ENCODE results near the gene HFM1. TPM values are rescaled to one million over a fixed set of nuclear protein-coding genes. Genes with fewer than 3 reads are reported as not detected.

HFM1 gene
- total RNA-seq, 1 donor from 2014 or later: 2.5 TPM

DNA sequence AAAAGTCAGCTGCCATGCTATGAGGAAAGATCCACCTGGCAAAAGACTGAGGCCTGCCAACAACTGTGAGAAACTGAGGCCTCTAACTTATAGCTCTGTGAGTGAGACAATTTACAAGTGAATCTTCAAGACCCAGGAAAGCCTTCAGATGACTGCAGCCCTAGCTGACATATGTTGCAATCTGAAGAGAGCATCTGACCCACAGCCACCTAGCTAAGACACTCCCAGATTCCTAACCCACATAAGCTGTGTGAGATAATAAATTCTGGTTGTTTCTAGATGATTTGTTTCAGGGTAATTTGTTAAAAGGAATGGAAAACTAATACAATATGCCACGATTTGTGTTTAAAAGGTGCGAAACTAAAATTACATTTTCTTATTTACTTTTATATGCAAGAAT, 55.1 kb downstream of the HFM1 start:
- H3K36me3 Mint-ChIP-seq (ENCODE audit: low read depth, unreplicated experiment): peaks cover 3% of the 10 kb centered on the region
- no peak for TF ChIP-seq CTCF (IDR thresholded peaks at IDR 0.05; ENCODE audit: unreplicated experiment)
- DNase-seq (ENCODE audit: low spot score): no peak
- H3K27ac Mint-ChIP-seq (ENCODE audit: unreplicated experiment): no peak overlapping the region
- H3K27me3 Mint-ChIP-seq (ENCODE audit: unreplicated experiment): no peaks in the 10 kb centered on the region
- no peaks in the 10 kb centered on the region for H3K9me3 Mint-ChIP-seq (ENCODE audit: unreplicated experiment)
- no peak overlapping the region for H3K4me3 Mint-ChIP-seq (ENCODE audit: unreplicated experiment)
- no peaks in the 10 kb centered on the region for H3K4me1 Mint-ChIP-seq (ENCODE audit: unreplicated experiment)

GRCh38 chr1:91346824-91347223, 57.8 kb downstream of the HFM1 start:
- H3K27ac Mint-ChIP-seq (ENCODE audit: unreplicated experiment): no peak overlapping the region
- no peaks in the 10 kb centered on the region for H3K27me3 Mint-ChIP-seq (ENCODE audit: unreplicated experiment)
- H3K36me3 Mint-ChIP-seq (ENCODE audit: low read depth, unreplicated experiment): no peaks in the 10 kb centered on the region
- no peak for TF ChIP-seq CTCF (IDR thresholded peaks at IDR 0.05; ENCODE audit: unreplicated experiment)
- no peaks in the 10 kb centered on the region for H3K4me1 Mint-ChIP-seq (ENCODE audit: unreplicated experiment)
- no peak for DNase-seq (ENCODE audit: low spot score)
- no peak overlapping the region for H3K4me3 Mint-ChIP-seq (ENCODE audit: unreplicated experiment)
- H3K9me3 Mint-ChIP-seq (ENCODE audit: unreplicated experiment): no peaks in the 10 kb centered on the region

GRCh38 chr1:91345395-91346005, 59.1 kb downstream of the HFM1 start:
- no peak for TF ChIP-seq CTCF (IDR thresholded peaks at IDR 0.05; ENCODE audit: unreplicated experiment)
- H3K4me3 Mint-ChIP-seq (ENCODE audit: unreplicated experiment): no peak overlapping the region
- no peaks in the 10 kb centered on the region for H3K27me3 Mint-ChIP-seq (ENCODE audit: unreplicated experiment)
- DNase-seq (ENCODE audit: low spot score): no peak
- no peak overlapping the region for H3K27ac Mint-ChIP-seq (ENCODE audit: unreplicated experiment)
- no peaks in the 10 kb centered on the region for H3K36me3 Mint-ChIP-seq (ENCODE audit: low read depth, unreplicated experiment)
- H3K4me1 Mint-ChIP-seq (ENCODE audit: unreplicated experiment): no peaks in the 10 kb centered on the region
- no peaks in the 10 kb centered on the region for H3K9me3 Mint-ChIP-seq (ENCODE audit: unreplicated experiment)

- Mint-ChIP-seq H3K4me1 (ENCODE audit: unreplicated experiment) (no peaks in the 10 kb centered on the region), H3K27ac (ENCODE audit: unreplicated experiment) (no peak overlapping the region), H3K36me3 (ENCODE audit: low read depth, unreplicated experiment) (peaks cover 14% of the 10 kb centered on the region), H3K4me3 (ENCODE audit: unreplicated experiment) (no peak overlapping the region), H3K9me3 (ENCODE audit: unreplicated experiment) (no peaks in the 10 kb centered on the region), H3K27me3 (ENCODE audit: unreplicated experiment) (peaks cover 5% of the 10 kb centered on the region)
- DNase-seq (ENCODE audit: low spot score): no peak
- TF ChIP-seq CTCF (IDR thresholded peaks at IDR 0.05; ENCODE audit: unreplicated experiment): no peak
These were observed 66.1 kb downstream of the HFM1 start for GRCh38 chr1:91338501-91338900.

DNA sequence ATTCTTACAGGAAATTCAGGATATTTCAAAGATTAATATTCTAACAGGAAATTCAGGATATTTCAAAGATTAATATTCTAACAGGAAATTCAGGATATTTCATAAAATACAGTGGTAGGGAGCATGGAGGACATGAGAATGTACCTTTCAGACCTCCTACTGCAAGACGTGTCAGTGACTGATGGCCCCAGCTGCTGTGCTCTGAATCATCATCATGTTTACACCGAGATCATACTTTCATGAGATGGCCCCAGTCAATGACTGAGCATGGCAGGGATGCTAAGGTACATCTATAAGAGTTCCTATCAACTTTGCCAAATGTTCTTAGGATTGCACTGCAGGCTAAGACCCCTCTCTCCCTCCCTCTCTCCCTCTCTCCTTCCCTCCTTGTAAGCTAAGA, 69.0 kb downstream of the HFM1 start:
- Mint-ChIP-seq H3K36me3 (ENCODE audit: low read depth, unreplicated experiment) (peaks cover 21% of the 10 kb centered on the region), H3K27me3 (ENCODE audit: unreplicated experiment) (peaks cover 8% of the 10 kb centered on the region), H3K27ac (ENCODE audit: unreplicated experiment) (no peak overlapping the region), H3K9me3 (ENCODE audit: unreplicated experiment) (no peaks in the 10 kb centered on the region), H3K4me3 (ENCODE audit: unreplicated experiment) (no peak overlapping the region), H3K4me1 (ENCODE audit: unreplicated experiment) (no peaks in the 10 kb centered on the region)
- no peak for DNase-seq (ENCODE audit: low spot score)
- TF ChIP-seq CTCF (IDR thresholded peaks at IDR 0.05; ENCODE audit: unreplicated experiment): no peak

Data from endothelial cell (in vitro differentiated cells).